ENCODE measurements around the gene MAN1B1.
A peak's percentile ranks its signal among the peaks of the same experiment; 100 is the strongest.

Gene MAN1B1

DNA sequence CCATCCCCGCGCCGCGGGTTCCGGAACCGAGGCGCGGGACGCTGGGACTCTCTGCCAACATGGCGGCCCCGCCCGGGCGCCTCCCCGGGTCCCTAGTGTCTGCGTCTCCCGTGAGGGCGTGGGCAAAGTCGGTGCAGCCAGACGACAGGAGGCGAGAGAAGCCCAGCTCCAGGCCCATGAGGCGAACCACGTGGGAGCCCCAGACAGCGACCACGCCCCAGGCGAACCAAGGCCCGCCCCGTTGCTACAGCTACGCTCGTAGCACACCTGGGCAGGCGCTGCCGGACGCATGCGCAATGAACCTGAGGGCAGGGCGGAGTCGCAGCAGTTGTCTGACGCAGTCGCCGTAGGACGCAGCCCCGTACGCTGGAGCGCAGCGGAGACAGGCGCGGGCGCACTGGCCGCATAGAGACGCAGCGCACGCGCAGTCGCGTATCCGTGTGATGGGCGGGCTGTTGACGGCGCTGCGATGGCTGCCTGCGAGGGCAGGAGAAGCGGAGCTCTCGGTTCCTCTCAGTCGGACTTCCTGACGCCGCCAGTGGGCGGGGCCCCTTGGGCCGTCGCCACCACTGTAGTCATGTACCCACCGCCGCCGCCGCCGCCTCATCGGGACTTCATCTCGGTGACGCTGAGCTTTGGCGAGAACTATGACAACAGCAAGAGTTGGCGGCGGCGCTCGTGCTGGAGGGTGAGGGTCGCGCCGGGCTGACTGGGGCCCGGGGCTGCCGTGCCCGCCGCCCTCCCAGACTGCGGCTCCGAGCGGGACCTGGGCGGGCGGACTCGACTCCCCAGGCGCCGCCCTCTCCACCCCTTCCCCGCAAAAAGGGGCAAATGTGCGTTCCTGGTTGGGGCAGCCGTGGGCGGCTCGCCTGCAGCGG, at the start of gene MAN1B1:
Gene MAN1B1, plus strand, starts transcription at position 455 of the 878 bp plus-strand sequence. Its CDS starts 15 bp downstream, at position 470.
- peak; percentile 96 for FAIRE-seq

DNA sequence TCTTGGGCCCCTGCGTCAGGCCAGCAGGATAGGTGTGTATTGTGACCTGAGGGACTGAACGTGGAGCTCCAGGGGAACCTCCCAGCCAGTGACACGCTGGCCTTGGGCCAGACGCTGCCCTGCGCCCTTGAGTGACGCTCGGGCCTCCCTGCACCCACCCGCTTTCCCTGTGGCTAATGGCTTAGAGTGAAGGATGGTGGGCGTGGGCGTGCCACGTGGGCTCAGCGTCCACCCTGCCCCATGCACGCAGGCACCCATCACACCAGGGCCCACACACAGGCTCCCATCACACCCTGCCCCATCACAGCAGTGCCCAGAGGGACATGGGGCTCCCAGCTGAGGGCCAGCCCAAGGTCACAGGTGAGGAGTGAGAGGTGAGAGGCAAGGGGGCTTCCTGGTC, 49.8 kb upstream of the MAN1B1 start:
- no peak for FAIRE-seq

- FAIRE-seq: no peak
These were observed 49.3 kb upstream of the MAN1B1 start for GRCh38 chr9:137037483-137037882.

GRCh38 chr9:137038916-137039315, 47.9 kb upstream of the MAN1B1 start:
- no peak for FAIRE-seq

GRCh38 chr9:137039611-137040366, 47.0 kb upstream of the MAN1B1 start:
- FAIRE-seq: no peak

- no peak for FAIRE-seq
These were observed 46.2 kb upstream of the MAN1B1 start for GRCh38 chr9:137040568-137040967.

DNA sequence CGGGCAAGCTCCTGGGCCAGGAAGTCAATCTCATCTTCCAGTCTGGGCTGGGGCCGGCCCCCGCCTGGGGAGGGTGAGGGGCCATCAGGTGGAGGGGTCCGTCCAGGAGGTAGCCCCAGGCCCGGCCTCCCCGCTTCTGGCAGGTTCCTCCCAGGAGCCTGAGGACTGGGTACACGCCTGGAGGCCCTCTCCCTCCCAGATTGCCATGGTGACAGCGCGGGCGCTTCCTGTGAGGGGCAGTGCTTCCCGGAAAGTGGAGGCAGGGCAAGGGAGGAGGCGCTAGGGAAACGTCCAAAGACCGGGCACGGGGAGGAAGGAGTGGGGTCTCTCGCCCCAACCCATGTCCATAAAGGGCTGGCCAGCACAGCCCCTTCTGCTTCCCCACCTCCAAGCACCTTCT, 45.7 kb upstream of the MAN1B1 start:
- no peak for FAIRE-seq

DNA sequence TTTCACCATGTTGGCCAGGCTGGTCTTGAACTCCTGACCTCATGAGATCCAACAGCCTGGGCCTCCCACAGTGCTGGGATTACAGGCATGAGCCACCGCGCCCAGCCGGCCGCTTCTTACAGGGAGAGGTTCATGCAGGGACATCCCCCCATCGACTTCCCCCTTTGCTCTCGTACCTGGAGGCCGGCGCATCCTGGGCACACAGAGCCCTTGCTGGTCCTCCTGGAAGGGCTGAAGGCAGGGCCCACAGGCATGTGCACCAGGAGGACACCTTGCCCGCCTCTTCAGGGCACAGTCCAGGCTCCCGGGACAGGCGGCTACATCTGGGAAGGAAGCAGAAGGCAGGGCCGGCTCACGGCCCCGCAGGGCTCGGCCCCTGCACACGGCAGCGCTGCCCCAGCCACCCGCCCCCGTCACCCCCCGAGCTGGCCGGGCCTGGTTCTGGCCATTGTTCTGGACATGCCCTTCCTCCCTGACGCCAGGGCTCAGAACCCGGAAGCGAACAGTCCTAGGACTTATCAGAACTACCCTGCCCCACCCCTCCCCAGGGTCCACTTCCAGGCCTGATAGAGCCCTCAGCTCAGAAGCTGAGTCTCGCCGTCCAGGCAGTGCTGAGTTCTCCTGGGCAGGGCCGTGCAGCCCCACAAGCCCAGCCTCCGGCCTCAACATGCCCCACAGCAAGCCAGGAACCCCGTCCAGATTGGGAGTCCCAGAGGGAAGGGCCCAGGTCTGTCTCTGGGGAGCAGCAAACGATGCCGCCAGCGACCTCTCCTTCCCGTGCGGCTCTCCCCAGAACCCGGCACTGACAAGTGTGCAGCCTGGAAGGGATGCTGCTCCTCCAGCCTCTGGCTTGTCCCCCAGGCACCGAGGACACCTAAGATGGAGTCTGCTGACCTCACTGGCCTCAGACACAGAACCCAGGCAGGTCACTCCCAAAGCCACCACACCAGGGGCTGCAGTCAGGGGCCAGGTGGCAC, 43.7 kb upstream of the MAN1B1 start:
- no peak for FAIRE-seq

DNA sequence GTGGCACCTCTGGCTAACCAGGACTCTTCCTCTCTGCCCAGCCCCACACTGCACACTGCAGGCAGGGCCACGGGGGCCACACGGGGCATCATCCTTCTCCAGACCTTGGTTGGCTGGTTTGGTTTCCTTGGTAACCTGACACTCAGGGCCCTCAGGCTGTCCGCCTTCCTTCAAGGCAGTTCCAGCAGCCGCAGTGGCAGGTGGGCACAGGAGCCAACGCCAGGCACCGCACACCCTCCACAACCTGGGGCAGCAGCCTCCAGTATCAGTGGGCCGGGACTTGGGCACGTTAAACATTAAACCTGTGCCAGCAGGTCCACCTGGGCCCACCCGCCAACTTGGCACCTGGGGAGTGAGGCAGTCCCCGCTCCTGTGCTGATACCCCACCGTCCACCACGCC, 42.7 kb upstream of the MAN1B1 start:
- FAIRE-seq: no peak

DNA sequence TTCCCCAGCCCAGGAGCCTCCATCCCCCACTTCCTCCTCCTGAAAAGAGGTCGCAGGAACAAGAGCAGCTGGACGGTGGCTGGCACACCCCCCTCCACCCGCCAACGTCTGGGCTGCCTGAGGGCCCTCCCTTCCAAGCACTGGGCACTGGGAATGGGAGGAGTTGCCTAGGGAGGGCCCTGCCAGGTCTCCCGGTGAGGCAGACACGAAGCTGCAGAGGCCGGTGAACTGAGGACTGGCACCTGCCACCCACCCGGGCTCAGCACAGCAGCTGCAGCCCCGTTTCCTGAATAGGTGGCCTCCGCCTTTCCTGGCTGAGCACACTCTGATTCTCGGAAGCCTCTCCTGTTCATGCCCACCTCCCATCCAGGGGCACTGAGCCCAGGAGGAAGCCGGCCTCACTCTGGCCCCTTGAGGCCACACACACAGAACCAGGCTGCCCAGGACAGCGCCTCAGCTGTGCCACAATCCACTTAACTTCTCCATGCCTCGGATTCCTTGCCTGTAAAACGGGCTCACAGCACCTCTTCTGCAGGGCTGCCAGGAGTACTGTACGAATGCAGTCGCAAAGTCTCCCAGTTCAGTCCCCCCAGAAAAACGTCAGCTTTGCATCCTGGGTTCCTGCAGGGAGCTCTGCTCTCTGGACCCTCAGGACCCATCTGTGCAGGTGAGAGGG, 42.1 kb upstream of the MAN1B1 start:
- no peak for FAIRE-seq

GRCh38 chr9:137045294-137046087, 41.3 kb upstream of the MAN1B1 start:
- FAIRE-seq: no peak

- FAIRE-seq: peak; percentile 49
These were observed 40.5 kb upstream of the MAN1B1 start, which contains the start of gene NPDC1 for GRCh38 chr9:137046088-137046787. TSS of gene NPDC1 (minus strand) at chr9:137046177. CDS start at chr9:137045989, 188 bp downstream.

- FAIRE-seq: no peak
These were observed 37.9 kb upstream of the MAN1B1 start for GRCh38 chr9:137048655-137049543.

- FAIRE-seq: no peak
These were observed 37.0 kb upstream of the MAN1B1 start for GRCh38 chr9:137049544-137050449.

DNA sequence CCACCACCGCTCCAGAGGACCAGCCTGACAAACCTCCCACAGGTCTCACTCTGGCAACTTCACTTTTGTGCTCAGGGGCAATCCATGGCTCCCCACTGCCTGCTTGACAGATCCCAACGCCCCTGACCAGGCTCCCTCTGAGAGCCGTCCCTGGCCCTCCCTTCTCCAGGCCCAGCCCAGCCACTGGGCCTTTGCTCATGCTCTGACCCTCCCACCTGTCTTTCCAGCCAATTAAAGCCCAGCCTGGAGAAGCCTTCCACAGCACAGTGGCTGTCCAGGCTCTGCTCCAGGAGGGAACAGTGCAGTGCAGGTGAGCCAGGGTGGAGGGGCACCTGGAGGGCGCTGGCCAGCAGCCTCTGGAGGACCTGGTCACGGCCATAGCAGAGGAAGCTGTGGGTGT, 36.2 kb upstream of the MAN1B1 start:
- FAIRE-seq: no peak

DNA sequence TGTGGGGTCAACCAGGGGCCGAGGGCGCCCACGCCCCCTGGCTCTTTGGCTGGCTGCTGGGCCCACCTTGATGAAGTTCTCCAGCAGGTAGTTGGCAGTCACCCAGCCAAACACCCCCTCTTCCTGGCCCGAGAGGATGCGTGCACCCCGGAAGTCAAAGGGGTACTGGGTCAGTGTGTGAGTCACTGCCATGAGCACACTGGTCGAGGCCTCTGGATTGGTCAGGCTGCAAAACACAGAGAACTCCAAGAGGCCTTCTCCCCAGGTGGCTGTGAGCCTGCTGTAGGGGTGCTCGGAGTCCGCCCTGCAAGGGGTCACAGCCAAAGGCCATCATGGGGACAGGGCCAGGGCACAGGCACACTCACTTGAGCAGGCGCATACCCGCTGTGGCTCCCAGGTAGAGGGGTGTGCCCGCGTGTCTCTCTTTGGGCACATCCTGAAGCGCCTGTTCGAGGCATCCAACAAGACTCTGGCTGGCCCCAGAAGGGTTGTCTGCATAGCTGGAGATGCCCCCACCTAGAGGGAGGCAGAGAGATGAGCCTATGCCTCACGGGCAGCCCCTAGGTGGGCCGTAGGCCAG, 35.5 kb upstream of the MAN1B1 start:
- no peak for FAIRE-seq

DNA sequence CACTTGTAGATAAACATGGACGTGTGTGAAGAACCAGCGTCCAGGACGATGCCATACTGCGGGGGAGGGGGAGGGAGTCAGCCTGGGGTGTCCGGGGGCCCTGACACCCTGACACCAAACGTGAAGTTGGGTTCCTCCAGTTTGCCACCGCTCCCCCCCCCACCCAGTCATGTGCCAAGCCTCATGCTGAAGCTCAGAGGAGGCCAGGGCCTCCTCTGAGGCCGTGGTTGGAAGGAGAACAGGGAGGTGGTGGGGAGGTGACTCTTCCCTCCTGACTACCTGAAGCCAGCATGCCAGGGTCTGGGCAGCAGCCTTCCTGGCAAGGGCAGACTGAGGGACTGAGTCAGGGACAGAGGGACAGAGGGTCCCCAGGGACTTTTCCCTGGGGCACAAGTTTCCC, 34.5 kb upstream of the MAN1B1 start:
- FAIRE-seq: no peak

All from G401.6 (cell line).